Endothelial cell of umbilical vein (primary cell): ENCODE data around the gene CRY2. TPM values are rescaled to one million over a fixed set of nuclear protein-coding genes. Genes with fewer than 3 reads are reported as not detected.

Experiments used
- BruUV-seq: library from RNA; stranded (reverse); fragments of 400-500 nt; replicated peaks from 2 replicates; lab custom pipeline; 2021; lab: Mats Ljungman, UMichigan
- CTCF ChIA-PET: fragments of 300-600, 350-600 bp; sonication (Branson Sonifier 250); formaldehyde crosslinking; loops from one replicate; lab custom pipeline; 2021; ENCODE audit warnings: antibody characterized with exemption, inconsistent platforms; lab: Charles Lee
- POLR2A ChIA-PET: fragments of 300-600, 350-600 bp; sonication (Branson Sonifier 250); formaldehyde crosslinking; loops from one replicate; lab custom pipeline; 2021; ENCODE audit warnings: antibody characterized with exemption, inconsistent platforms; lab: Charles Lee
- DNase-seq: peaks from one replicate; pipeline ENCODE4 v3.0.0-alpha.2; 2011; ENCODE audit warnings: low read depth, low spot score
- FAIRE-seq: peaks from 2 replicates; lab custom pipeline; 2011; peaks lifted over from hg19 to GRCh38; lab: Jason Lieb, UNC
- H2AFZ ChIP-seq: 2 replicates; pipeline ENCODE4 v1.6.0; 2012; ENCODE audit warnings: low read depth, low read length, control low read depth, inconsistent platforms
- H3K27ac ChIP-seq: 2 replicates; pipeline ENCODE4 v1.5.1; 2011; ENCODE audit warnings: low read depth, mild to moderate bottlenecking, control low read depth, low read length, moderate library complexity; ENCODE audit not compliant: insufficient read depth
- H3K27me3 ChIP-seq, 2 experiments: 2 replicates each; pipeline versions ENCODE4 v1.6.0 to v1.6.1; 2011; ENCODE audit warnings: low read length in 2 of 2, mixed read lengths in 1 of 2; ENCODE audit not compliant: control insufficient read depth in 2 of 2, insufficient read depth in 2 of 2
- H3K36me3 ChIP-seq, 2 experiments: 2 replicates in 1 of 2; 3 replicates in 1 of 2; pipeline ENCODE4 v1.5.1; 2011; ENCODE audit warnings: low read length in 2 of 2, mild to moderate bottlenecking in 1 of 2, moderate library complexity in 1 of 2; ENCODE audit not compliant: control insufficient read depth in 2 of 2, insufficient read depth in 2 of 2; ENCODE audit errors: extremely low read depth in 1 of 2
- H3K4me1 ChIP-seq: 3 replicates; pipeline ENCODE4 v1.5.1; 2011; ENCODE audit warnings: mild to moderate bottlenecking, low read length; ENCODE audit not compliant: control insufficient read depth, insufficient read depth; ENCODE audit errors: extremely low read depth
- H3K4me2 ChIP-seq: 2 replicates; pipeline ENCODE4 v1.6.1; 2011; ENCODE audit warnings: low read length, control low read depth, mixed read lengths; ENCODE audit not compliant: insufficient read depth
- H3K4me3 ChIP-seq, 3 experiments: fragments of 200-600 bp in 1 of 3; sonication (generic), shearing (Covaris generic) in 1 of 3; replicated peaks in 1 of 3; 2 replicates each; pipeline ENCODE4 v1.5.1; 2011 to 2016; ENCODE audit warnings: control low read depth in 3 of 3, low read length in 3 of 3, mild to moderate bottlenecking in 2 of 3, inconsistent platforms in 1 of 3, low read depth in 1 of 3, moderate library complexity in 1 of 3; ENCODE audit not compliant: insufficient read depth in 1 of 3
- H3K79me2 ChIP-seq: 2 replicates; pipeline ENCODE4 v1.6.0; 2012; ENCODE audit warnings: low read length, inconsistent platforms; ENCODE audit not compliant: control insufficient read depth, insufficient read depth
- H3K9ac ChIP-seq: replicated peaks from 2 replicates; pipeline ENCODE3; 2011; ENCODE audit warnings: low read length, control low read depth; ENCODE audit not compliant: insufficient read depth; ENCODE audit errors: extremely low read depth
- H3K9me1 ChIP-seq: replicated peaks from 3 replicates; pipeline ENCODE4 v1.6.0; 2011; ENCODE audit warnings: mild to moderate bottlenecking, low read length; ENCODE audit not compliant: control insufficient read depth, insufficient read depth; ENCODE audit errors: extremely low read depth
- H3K9me3 ChIP-seq: replicated peaks from 2 replicates; pipeline ENCODE4 v1.5.1; 2012; ENCODE audit warnings: low read length, inconsistent platforms; ENCODE audit not compliant: control insufficient read depth, insufficient read depth
- H4K20me1 ChIP-seq: replicated peaks from 2 replicates; pipeline ENCODE3; 2011; ENCODE audit warnings: mild to moderate bottlenecking, low read length; ENCODE audit not compliant: control insufficient read depth, insufficient read depth; ENCODE audit errors: extremely low read depth
- EZH2 ChIP-seq: IDR thresholded peaks from 2 replicates; pipeline ENCODE4 v1.6.1; 2012; ENCODE audit warnings: borderline replicate concordance, low read depth, mild to moderate bottlenecking, moderate library complexity, low read length, inconsistent platforms; ENCODE audit not compliant: severe bottlenecking
- FOS ChIP-seq: IDR thresholded peaks from 2 replicates; pipeline ENCODE4 v1.6.1; 2011; ENCODE audit warnings: mild to moderate bottlenecking, low read length, moderate library complexity, borderline replicate concordance; ENCODE audit not compliant: insufficient read depth
- GATA2 ChIP-seq: IDR thresholded peaks from 2 replicates; pipeline ENCODE4 v1.7.0; 2011; ENCODE audit warnings: low read depth, mild to moderate bottlenecking, moderate library complexity, mixed read lengths, low read length; ENCODE audit not compliant: insufficient read length, insufficient read depth
- JUN ChIP-seq: IDR thresholded peaks from 2 replicates; pipeline ENCODE4 v1.6.1; 2011; ENCODE audit warnings: borderline replicate concordance, low read depth; ENCODE audit not compliant: insufficient read length, insufficient read depth
- MYC ChIP-seq: IDR thresholded peaks from one replicate; pipeline ENCODE4 v1.6.1; 2011; ENCODE audit warnings: mild to moderate bottlenecking, low read depth, low read length
- POLR2A ChIP-seq: IDR thresholded peaks from 2 replicates; pipeline ENCODE4 v1.6.1; 2012; ENCODE audit warnings: low read depth, mild to moderate bottlenecking, control low read depth, low read length
- POLR2AphosphoS5 ChIP-seq: IDR thresholded peaks from 2 replicates; pipeline ENCODE4 v1.6.1; 2012; ENCODE audit warnings: low read depth, mild to moderate bottlenecking, control low read depth, low read length, moderate library complexity; ENCODE audit not compliant: insufficient read depth
- dilution Hi-C: fragments of 300-500 bp; cut with MboI; formaldehyde crosslinking; loops from one replicate; pipeline ENCODE4 v1.15.0; 2019; ENCODE audit warnings: low sequenced_read_pairs; ENCODE audit not compliant: extremely low pct_ligation_motif_present
- intact Hi-C: fragments of 100-400 bp; cut with micrococcal nuclease; formaldehyde crosslinking; loops from one replicate; pipeline ENCODE4 v1.10.0; 2022
- polyA plus RNA-seq, 4 experiments: library from polyadenylated mRNA; depleted of rRNA in 3 of 4; stranded (reverse) in 3 of 4; unstranded in 1 of 4; fragments of >200 nt; gene quantifications; 2 replicates each; pipeline versions ENCODE4 v1.2.1 to v1.2.3, GENCODE V29; 2011 to 2012; ENCODE audit warnings: missing spikeins in 1 of 4
- total RNA-seq: library from RNA; stranded (reverse); gene quantifications from 2 replicates; pipeline ENCODE4 v1.2.3, GENCODE V29; 2021
- TF ChIP-seq, protein P1 (sequence below): IDR thresholded peaks from 2 replicates; pipeline ENCODE4 v1.6.1; 2011; ENCODE audit not compliant: insufficient read depth, insufficient read length
- TF ChIP-seq, protein P2 (sequence below), 2 donors: IDR thresholded peaks; 1 replicate in 1 of 2; 2 replicates in 1 of 2; pipeline ENCODE4 v1.5.1; 2011; ENCODE audit warnings: low read length in 2 of 2, mild to moderate bottlenecking in 2 of 2, moderate library complexity in 2 of 2, control low read depth in 1 of 2, inconsistent platforms in 1 of 2, low read depth in 1 of 2; ENCODE audit not compliant: insufficient read depth in 1 of 2; ENCODE audit errors: extremely low read depth in 1 of 2

The CRY2 gene
- total and polyA plus RNA-seq, 2 donors (not counting 3 experiments of a cell fraction or from before 2014, with no cell fraction given): 7.7 to 11.7 TPM

DNA sequence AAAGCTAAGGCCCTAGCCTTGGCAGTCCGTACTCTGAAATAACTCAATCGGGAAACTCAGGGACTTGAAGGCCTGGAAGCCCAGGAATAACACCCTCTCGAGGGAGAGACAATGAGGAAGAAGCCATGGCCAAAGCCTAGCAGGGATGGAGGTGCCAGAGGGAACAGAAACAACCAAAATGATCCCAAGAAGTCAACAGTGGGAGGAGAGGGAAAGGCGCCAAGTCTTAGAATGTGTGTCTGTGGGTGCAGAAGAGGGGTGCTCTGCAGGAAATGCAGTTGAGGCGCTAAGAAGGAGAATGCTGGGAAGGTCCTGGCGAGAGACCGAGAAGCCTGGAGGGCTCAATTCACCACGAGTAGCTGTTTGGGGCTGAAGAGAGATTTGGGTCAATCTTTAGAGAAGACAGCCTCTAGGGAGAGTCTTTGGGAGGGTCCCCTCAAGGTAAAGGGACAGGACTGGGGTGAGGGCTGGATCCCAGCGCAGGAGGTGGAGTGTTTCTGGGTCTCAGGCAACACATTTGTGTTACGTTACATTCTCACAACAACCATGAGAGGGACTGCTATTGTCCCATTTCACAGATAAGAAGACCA is 37.4 kb downstream of the CRY2 start:
- CTCF ChIA-PET: interaction anchor here (3.7 kb wide), 1 partner anchor 12 kb away, joined by 16 read pairs; no protein-coding TSS in a partner anchor

More for the DNA sequence above, 37.4 kb downstream of the CRY2 start:
- no peak overlapping the region for H3K4me3 ChIP-seq
- no peak overlapping the region for H3K27ac ChIP-seq
- H4K20me1 ChIP-seq: no peaks in the 10 kb centered on the region
- POLR2A ChIA-PET: no interaction called here
- H3K9me1 ChIP-seq: no peaks in the 10 kb centered on the region
- no peak overlapping the region for H2AFZ ChIP-seq
- H3K36me3 ChIP-seq: no peaks in the 10 kb centered on the region
- no peak for TF ChIP-seq MYC
- no peak for TF ChIP-seq POLR2AphosphoS5
- TF ChIP-seq FOS: no peak
- TF ChIP-seq, protein P1, sequence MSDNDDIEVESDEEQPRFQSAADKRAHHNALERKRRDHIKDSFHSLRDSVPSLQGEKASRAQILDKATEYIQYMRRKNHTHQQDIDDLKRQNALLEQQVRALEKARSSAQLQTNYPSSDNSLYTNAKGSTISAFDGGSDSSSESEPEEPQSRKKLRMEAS: no peak
- no peak for TF ChIP-seq GATA2
- TF ChIP-seq JUN: no peak
- no peak for TF ChIP-seq POLR2A
- TF ChIP-seq EZH2: no peak
- TF ChIP-seq, protein P2, sequence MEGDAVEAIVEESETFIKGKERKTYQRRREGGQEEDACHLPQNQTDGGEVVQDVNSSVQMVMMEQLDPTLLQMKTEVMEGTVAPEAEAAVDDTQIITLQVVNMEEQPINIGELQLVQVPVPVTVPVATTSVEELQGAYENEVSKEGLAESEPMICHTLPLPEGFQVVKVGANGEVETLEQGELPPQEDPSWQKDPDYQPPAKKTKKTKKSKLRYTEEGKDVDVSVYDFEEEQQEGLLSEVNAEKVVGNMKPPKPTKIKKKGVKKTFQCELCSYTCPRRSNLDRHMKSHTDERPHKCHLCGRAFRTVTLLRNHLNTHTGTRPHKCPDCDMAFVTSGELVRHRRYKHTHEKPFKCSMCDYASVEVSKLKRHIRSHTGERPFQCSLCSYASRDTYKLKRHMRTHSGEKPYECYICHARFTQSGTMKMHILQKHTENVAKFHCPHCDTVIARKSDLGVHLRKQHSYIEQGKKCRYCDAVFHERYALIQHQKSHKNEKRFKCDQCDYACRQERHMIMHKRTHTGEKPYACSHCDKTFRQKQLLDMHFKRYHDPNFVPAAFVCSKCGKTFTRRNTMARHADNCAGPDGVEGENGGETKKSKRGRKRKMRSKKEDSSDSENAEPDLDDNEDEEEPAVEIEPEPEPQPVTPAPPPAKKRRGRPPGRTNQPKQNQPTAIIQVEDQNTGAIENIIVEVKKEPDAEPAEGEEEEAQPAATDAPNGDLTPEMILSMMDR (IDR thresholded peaks at IDR 0.05; ENCODE audit: extremely low read depth in 1 of 2, insufficient read depth in 1 of 2, low read depth in 1 of 2, low read length in 2 of 2): no peak
- FAIRE-seq (no peak), DNase-seq (no peak)
- H3K9ac ChIP-seq: no peak overlapping the region
- H3K4me1 ChIP-seq: no peaks in the 10 kb centered on the region
- peaks cover 2 to 5% of the 10 kb centered on the region in 2 experiments for H3K27me3 ChIP-seq
- intact Hi-C loops (no loop called here), dilution Hi-C loops (no loop called here)
- no peaks in the 10 kb centered on the region for H3K9me3 ChIP-seq
- no peaks in the 10 kb centered on the region for H3K79me2 ChIP-seq
- no peak overlapping the region for H3K4me2 ChIP-seq
- no TSS peak for BruUV-seq
